ENCODE data around the gene UNC13A. TPM values are rescaled to one million over a fixed set of nuclear protein-coding genes. Genes with fewer than 3 reads are reported as not detected.

Gene UNC13A
- total RNA-seq, 1 experiment from 2014 or later = 29.0 TPM

GRCh38 chr19:17684256-17684655, 3.9 kb downstream of the UNC13A start:
- DNase-seq (ENCODE audit: low read depth, low spot score) (no peak), ATAC-seq (no peak)
- H3K9ac ChIP-seq (ENCODE audit: low read length) = no peak overlapping the region
- no peak overlapping the region for H3K27ac ChIP-seq (ENCODE audit: low read depth, low read length)
- H3K79me2 ChIP-seq (ENCODE audit: insufficient read depth, low read length) = peaks cover 28% of the 10 kb centered on the region
- no peaks in the 10 kb centered on the region for H3K9me2 ChIP-seq (ENCODE audit: insufficient read depth)
- ChIA-PET CTCF (no interaction called here), POLR2A (no interaction called here), RAD21 (ENCODE audit: low non-redundant PET in 1 of 2, low total read pairs in 2 of 2, uncharacterized antibody in 2 of 2, unreplicated experiment in 2 of 2) (no interaction called here)
- H2AFZ ChIP-seq (ENCODE audit: low read depth, low read length, poor library complexity, severe bottlenecking) = no peak overlapping the region
- no peak overlapping the region for H3K4me2 ChIP-seq (ENCODE audit: low read length)
- H3K27me3 ChIP-seq (ENCODE audit: insufficient read depth, low read length) = no peaks in the 10 kb centered on the region
- no peaks in the 10 kb centered on the region for H4K20me1 ChIP-seq (ENCODE audit: insufficient read depth)
- no peak overlapping the region for H3K4me3 ChIP-seq (replicated peaks in 1 of 2; ENCODE audit: low read depth in 1 of 2, low read length in 2 of 2)
- TF ChIP-seq ATF3 (IDR thresholded peaks at IDR 0.05) (no peak), EZH2 (IDR thresholded peaks at IDR 0.05) (no peak), SP1 (IDR thresholded peaks at IDR 0.05; ENCODE audit: low read depth) (no peak), REST (IDR thresholded peaks at IDR 0.05; ENCODE audit: low read depth) (no peak), ZBTB33 (IDR thresholded peaks at IDR 0.05; ENCODE audit: extremely low read depth, insufficient replicate concordance, low read length) (no peak), SIN3A (IDR thresholded peaks at IDR 0.05; ENCODE audit: low read depth) (no peak), RAD21 (IDR thresholded peaks at IDR 0.05; ENCODE audit: low read depth) (no peak), EZH2phosphoT487 (IDR thresholded peaks at IDR 0.05; ENCODE audit: borderline replicate concordance) (no peak), ZFX (IDR thresholded peaks at IDR 0.05) (no peak), YY1 (IDR thresholded peaks at IDR 0.05; ENCODE audit: extremely low read depth, insufficient replicate concordance, low read depth, low read length) (no peak), TCF7L2 (IDR thresholded peaks at IDR 0.05; ENCODE audit: borderline replicate concordance, extremely low read depth, insufficient read depth, insufficient read length) (no peak), ZNF274 (IDR thresholded peaks at IDR 0.05; ENCODE audit: low read depth, low read length) (no peak), MAX (IDR thresholded peaks at IDR 0.05) (no peak)
- BruUV-seq (replicated peaks) = no TSS peak
- no peaks in the 10 kb centered on the region for H3K36me3 ChIP-seq (ENCODE audit: control insufficient read depth in 1 of 2, insufficient read depth in 2 of 2, low read length in 2 of 2)
- H3K4me1 ChIP-seq (ENCODE audit: control insufficient read depth in 1 of 2, insufficient read depth in 2 of 2, low read length in 2 of 2) = peaks cover 27 to 64% of the 10 kb centered on the region in 2 experiments
- intact Hi-C loops (cut with micrococcal nuclease) = loop anchor here (10.0 kb wide), 1 partner anchor 229 kb away; no protein-coding TSS in a partner anchor
- H3K9me3 ChIP-seq (ENCODE audit: control insufficient read depth in 1 of 2, insufficient read depth in 1 of 2, low read depth in 1 of 2, low read length in 2 of 2) = no peaks in the 10 kb centered on the region

All from HCT116 (cell line).